Cardiac muscle cell (in vitro differentiated cells and primary cell): Measurements from ENCODE around the gene SEMA5A. TPM values are rescaled to one million over a fixed set of nuclear protein-coding genes. Genes with fewer than 3 reads are reported as not detected.

ENCODE experiments used
- DNase-seq, 2 donors: peaks; one replicate each; pipeline versions ENCODE4 v3.0.0 to v3.0.0-alpha.2; 2010 to 2017; ENCODE audit warnings: low read depth in 1 of 2, low spot score in 1 of 2
- H3K27ac ChIP-seq: fragments of 200-600 bp; sonication (generic); 2 replicates; pipeline ENCODE4 v1.5.1; 2016
- H3K27me3 ChIP-seq: fragments of 200-600 bp; sonication (generic); 2 replicates; pipeline ENCODE4 v1.6.0; 2016; ENCODE audit warnings: control low read depth
- H3K36me3 ChIP-seq: fragments of 200-600 bp; sonication (generic); 2 replicates; pipeline ENCODE4 v1.5.1; 2016; ENCODE audit warnings: control low read depth
- H3K4me1 ChIP-seq: fragments of 200-600 bp; sonication (generic); 2 replicates; pipeline ENCODE4 v1.8.1; 2017; ENCODE audit warnings: low read depth, mild to moderate bottlenecking, mixed run types
- H3K4me3 ChIP-seq: fragments of 200-600 bp; sonication (generic); 2 replicates; pipeline ENCODE4 v1.5.1; 2016; ENCODE audit warnings: mild to moderate bottlenecking
- H3K9me3 ChIP-seq: fragments of 200-600 bp; sonication (generic); 2 replicates; pipeline ENCODE4 v1.5.1; 2017; ENCODE audit warnings: low read depth, mild to moderate bottlenecking, control low read depth
- polyA plus RNA-seq: library from polyadenylated mRNA; unstranded; fragments of >200 nt; fragmentation: Nextera tagmentation; extraction: Ambion mirVana; gene quantifications from 2 replicates; pipeline ENCODE4 v1.2.1, GENCODE V29; 2016
- total RNA-seq: library from RNA; depleted of rRNA; stranded (reverse); fragments of >200 nt; gene quantifications from 2 replicates; pipeline ENCODE4 v1.2.3, GENCODE V29; 2016
- TF ChIP-seq, protein P1 (sequence below): IDR thresholded peaks from 2 replicates; pipeline ENCODE4 v1.5.1; 2012; ENCODE audit warnings: low read depth, mild to moderate bottlenecking, low read length

SEMA5A gene
- total and polyA plus RNA-seq, 2 experiments from 2014 or later: 15.7 to 16.6 TPM

GRCh38 chr5:9351546-9351945 lies 194.3 kb downstream of the SEMA5A start:
- TF ChIP-seq, protein P1, sequence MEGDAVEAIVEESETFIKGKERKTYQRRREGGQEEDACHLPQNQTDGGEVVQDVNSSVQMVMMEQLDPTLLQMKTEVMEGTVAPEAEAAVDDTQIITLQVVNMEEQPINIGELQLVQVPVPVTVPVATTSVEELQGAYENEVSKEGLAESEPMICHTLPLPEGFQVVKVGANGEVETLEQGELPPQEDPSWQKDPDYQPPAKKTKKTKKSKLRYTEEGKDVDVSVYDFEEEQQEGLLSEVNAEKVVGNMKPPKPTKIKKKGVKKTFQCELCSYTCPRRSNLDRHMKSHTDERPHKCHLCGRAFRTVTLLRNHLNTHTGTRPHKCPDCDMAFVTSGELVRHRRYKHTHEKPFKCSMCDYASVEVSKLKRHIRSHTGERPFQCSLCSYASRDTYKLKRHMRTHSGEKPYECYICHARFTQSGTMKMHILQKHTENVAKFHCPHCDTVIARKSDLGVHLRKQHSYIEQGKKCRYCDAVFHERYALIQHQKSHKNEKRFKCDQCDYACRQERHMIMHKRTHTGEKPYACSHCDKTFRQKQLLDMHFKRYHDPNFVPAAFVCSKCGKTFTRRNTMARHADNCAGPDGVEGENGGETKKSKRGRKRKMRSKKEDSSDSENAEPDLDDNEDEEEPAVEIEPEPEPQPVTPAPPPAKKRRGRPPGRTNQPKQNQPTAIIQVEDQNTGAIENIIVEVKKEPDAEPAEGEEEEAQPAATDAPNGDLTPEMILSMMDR: no peak
- H3K4me1 ChIP-seq: peaks cover 11% of the 10 kb centered on the region
- no peak overlapping the region for H3K4me3 ChIP-seq
- H3K9me3 ChIP-seq: no peaks in the 10 kb centered on the region
- no peak overlapping the region for H3K27ac ChIP-seq
- H3K27me3 ChIP-seq: no peaks in the 10 kb centered on the region
- peak in 1 of 2 donors; percentile 56 for DNase-seq
- H3K36me3 ChIP-seq: no peaks in the 10 kb centered on the region

GRCh38 chr5:9350301-9350797 lies 195.5 kb downstream of the SEMA5A start:
- TF ChIP-seq, protein P1: no peak
- Histone ChIP-seq H3K9me3 (no peaks in the 10 kb centered on the region), H3K4me1 (peaks cover 11% of the 10 kb centered on the region), H3K27me3 (no peaks in the 10 kb centered on the region), H3K27ac (no peak overlapping the region), H3K36me3 (no peaks in the 10 kb centered on the region), H3K4me3 (no peak overlapping the region)
- peak in 1 of 2 donors; percentile 29 for DNase-seq

DNA sequence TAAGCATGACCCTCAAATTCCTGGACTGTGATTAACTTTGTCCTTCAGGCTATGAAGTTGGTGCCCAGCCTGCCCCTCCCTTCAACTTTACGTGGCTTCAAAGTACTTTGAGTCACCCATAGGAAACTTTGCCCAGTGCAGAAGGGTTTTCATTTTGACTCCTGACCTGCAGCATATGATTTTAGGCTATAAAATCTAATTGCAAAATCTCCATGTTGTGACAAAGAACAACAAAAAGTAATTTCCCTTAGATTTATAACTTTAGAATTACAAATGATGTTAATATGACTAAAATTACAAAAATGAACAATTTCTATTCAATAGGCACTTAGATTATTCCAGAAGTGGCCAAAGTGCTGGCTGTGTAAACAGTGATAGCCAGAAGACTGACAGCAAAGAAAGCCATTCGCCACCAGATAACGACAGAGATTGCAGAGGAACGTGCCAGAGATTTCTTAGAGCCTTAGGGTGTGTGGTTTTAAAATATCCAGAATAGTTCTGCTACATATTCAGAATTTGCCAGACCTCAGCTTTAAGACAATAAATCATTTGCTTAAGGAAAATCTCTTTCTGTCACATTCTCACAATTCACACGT lies 197.4 kb downstream of the SEMA5A start:
- peaks cover 11% of the 10 kb centered on the region for H3K4me1 ChIP-seq
- H3K36me3 ChIP-seq: no peaks in the 10 kb centered on the region
- TF ChIP-seq, protein P1: no peak
- peak overlapping the region; percentile 27 for H3K27ac ChIP-seq
- peak; percentile 21 to 42 for DNase-seq
- no peaks in the 10 kb centered on the region for H3K27me3 ChIP-seq
- H3K9me3 ChIP-seq: no peaks in the 10 kb centered on the region
- H3K4me3 ChIP-seq: no peak overlapping the region

DNA sequence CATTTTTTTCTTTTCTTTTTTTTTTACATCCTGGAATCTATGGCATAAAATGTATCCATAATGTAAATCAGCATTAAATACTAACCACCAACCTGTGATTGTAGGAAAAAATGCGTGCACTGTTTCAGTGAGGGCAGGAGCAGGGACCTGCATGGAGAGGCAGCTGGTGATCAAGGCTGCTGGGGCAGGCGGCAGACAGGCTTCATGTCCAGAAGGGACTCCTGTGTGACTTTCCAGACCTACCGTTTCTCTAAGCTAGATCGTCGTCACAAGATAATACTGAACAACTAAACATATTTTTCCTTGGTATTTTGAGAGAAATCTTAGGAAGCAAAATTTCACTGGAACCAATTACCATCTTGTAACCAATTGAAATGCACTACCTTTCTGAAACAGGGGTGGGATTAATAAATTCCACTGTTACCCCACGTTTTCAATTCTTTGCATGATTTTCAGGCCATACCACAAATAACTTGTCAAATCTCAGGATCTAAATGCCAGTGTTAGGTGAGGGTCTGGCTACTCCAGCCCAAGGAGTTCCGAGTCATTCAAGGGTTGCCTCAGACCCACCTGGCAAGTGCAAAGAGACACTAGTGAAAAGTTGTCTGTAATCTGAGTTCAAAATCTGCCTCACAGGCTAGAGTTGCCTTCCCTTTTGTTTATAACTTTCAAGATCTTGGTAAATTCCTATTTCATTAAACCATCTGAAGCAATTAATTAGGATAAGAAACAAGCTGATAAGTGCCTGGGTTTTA lies 198.2 kb downstream of the SEMA5A start:
- Histone ChIP-seq H3K36me3 (no peaks in the 10 kb centered on the region), H3K9me3 (no peaks in the 10 kb centered on the region), H3K27ac (no peak overlapping the region), H3K27me3 (no peaks in the 10 kb centered on the region), H3K4me3 (no peak overlapping the region), H3K4me1 (peaks cover 19% of the 10 kb centered on the region)
- DNase-seq: no peak
- TF ChIP-seq, protein P1: no peak

DNA sequence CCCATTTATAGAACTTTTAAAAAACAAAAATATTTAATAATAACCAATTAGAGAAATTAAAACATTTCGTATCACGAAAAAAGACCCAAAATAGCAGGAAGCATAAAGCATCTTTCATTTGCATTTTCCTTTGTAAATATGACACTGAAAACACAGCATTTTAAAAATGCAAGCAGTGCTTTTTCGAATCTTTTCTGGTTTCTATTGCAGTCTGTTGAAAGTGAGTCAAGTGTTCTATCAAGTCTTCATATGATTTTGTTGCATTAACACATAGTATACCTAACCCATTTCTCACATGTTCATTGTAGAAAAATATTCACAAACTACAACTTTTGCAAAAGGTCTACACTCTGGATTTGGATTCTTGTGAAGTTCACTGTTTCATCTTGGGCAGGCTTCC lies 198.8 kb downstream of the SEMA5A start:
- TF ChIP-seq, protein P1: no peak
- Histone ChIP-seq H3K27me3 (no peaks in the 10 kb centered on the region), H3K27ac (no peak overlapping the region), H3K36me3 (no peaks in the 10 kb centered on the region), H3K9me3 (no peaks in the 10 kb centered on the region), H3K4me3 (no peak overlapping the region), H3K4me1 (peaks cover 20% of the 10 kb centered on the region)
- no peak for DNase-seq
